Loucy (cell line): Measurements from ENCODE around the gene SVEP1.

ENCODE experiments used
- H2AFZ ChIP-seq: fragments of 200-600 bp; sonication (generic); 2 replicates; pipeline ENCODE4 v1.6.0; 2016; ENCODE audit warnings: antibody characterized with exemption, mild to moderate bottlenecking, low read length, moderate library complexity
- H3F3A ChIP-seq: fragments of 200-600 bp; 2 replicates; pipeline ENCODE4 v1.6.0; 2016; ENCODE audit warnings: antibody characterized with exemption, low read depth, mild to moderate bottlenecking
- H3K27me3 ChIP-seq: fragments of 200-600 bp; sonication (generic); 2 replicates; pipeline ENCODE4 v1.6.1; 2014; ENCODE audit warnings: low read length, mild to moderate bottlenecking; ENCODE audit not compliant: insufficient read depth, poor library complexity, severe bottlenecking
- H3K36me3 ChIP-seq: fragments of 200-600 bp; sonication (generic); 2 replicates; pipeline ENCODE4 v1.6.1; 2016; ENCODE audit warnings: low read length; ENCODE audit not compliant: insufficient read depth
- H3K4me1 ChIP-seq: fragments of 200-600 bp; sonication (generic); 2 replicates; pipeline ENCODE4 v1.5.1; 2014; ENCODE audit warnings: low read length, mild to moderate bottlenecking; ENCODE audit not compliant: insufficient read depth, poor library complexity, severe bottlenecking
- H3K4me2 ChIP-seq: fragments of 200-600 bp; sonication (generic); 2 replicates; pipeline ENCODE4 v1.6.0; 2014; ENCODE audit warnings: antibody characterized with exemption, low read length, low read depth, mild to moderate bottlenecking; ENCODE audit not compliant: poor library complexity, severe bottlenecking
- H3K4me3 ChIP-seq: fragments of 200-600 bp; sonication (generic); 2 replicates; pipeline ENCODE4 v1.5.1; 2014; ENCODE audit warnings: low read length, mild to moderate bottlenecking, mixed read lengths; ENCODE audit not compliant: poor library complexity, severe bottlenecking
- H3K79me2 ChIP-seq: fragments of 200-600 bp; sonication (generic); 2 replicates; pipeline ENCODE4 v1.6.1; 2014; ENCODE audit warnings: low read length; ENCODE audit not compliant: insufficient read depth
- H3K9ac ChIP-seq: fragments of 200-600 bp; sonication (generic); 2 replicates; pipeline ENCODE4 v1.6.0; 2014; ENCODE audit warnings: mild to moderate bottlenecking, low read depth, low read length, moderate library complexity; ENCODE audit not compliant: poor library complexity, severe bottlenecking
- H3K9me2 ChIP-seq: fragments of 200-600 bp; sonication (generic); replicated peaks from 2 replicates; pipeline ENCODE4 v1.6.1; 2016; ENCODE audit warnings: low read depth, low read length, mixed read lengths
- H3K9me3 ChIP-seq: fragments of 200-600 bp; sonication (generic); 2 replicates; pipeline ENCODE4 v1.6.1; 2014; ENCODE audit warnings: mild to moderate bottlenecking, antibody characterized with exemption, low read length, low read depth; ENCODE audit not compliant: insufficient read depth
- H4K20me1 ChIP-seq: fragments of 200-600 bp; sonication (generic); 2 replicates; pipeline ENCODE4 v1.6.0; 2014; ENCODE audit warnings: antibody characterized with exemption, low read length, mild to moderate bottlenecking; ENCODE audit not compliant: insufficient read depth, poor library complexity, severe bottlenecking
- EZH2phosphoT487 ChIP-seq: fragments of 200-600 bp; IDR thresholded peaks from 2 replicates; pipeline ENCODE4 v1.6.1; 2018; ENCODE audit warnings: antibody characterized with exemption, mild to moderate bottlenecking, moderate library complexity, borderline replicate concordance
- TF ChIP-seq, protein P1 (sequence below): fragments of 200-600 bp; sonication (generic); conservative IDR thresholded peaks from 2 replicates; pipeline ENCODE4 v1.5.1; 2014; ENCODE audit warnings: mild to moderate bottlenecking, antibody characterized with exemption, low read length

Gene SVEP1

DNA sequence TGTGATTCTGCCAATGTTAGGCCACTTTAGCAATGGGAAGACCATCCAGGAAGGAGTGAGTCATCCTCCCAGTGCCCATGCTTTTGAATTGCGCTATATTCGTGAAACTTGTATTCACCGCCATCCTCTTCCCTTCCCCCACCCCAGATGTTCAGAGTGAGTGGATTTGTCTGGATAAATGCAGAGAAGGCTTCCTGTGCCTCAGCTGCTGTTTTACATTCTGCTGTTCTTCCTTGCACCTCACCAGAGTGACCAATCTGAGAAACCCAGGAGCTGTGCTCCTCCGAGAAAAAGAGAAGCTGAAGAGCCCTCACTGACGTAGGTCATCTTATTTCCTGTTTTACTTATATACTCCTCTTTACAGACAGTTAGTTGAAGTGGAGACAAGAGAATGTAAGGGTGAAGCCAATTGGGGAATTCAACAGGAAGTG lies 24.6 kb upstream of the SVEP1 start:
- TF ChIP-seq, protein P1, sequence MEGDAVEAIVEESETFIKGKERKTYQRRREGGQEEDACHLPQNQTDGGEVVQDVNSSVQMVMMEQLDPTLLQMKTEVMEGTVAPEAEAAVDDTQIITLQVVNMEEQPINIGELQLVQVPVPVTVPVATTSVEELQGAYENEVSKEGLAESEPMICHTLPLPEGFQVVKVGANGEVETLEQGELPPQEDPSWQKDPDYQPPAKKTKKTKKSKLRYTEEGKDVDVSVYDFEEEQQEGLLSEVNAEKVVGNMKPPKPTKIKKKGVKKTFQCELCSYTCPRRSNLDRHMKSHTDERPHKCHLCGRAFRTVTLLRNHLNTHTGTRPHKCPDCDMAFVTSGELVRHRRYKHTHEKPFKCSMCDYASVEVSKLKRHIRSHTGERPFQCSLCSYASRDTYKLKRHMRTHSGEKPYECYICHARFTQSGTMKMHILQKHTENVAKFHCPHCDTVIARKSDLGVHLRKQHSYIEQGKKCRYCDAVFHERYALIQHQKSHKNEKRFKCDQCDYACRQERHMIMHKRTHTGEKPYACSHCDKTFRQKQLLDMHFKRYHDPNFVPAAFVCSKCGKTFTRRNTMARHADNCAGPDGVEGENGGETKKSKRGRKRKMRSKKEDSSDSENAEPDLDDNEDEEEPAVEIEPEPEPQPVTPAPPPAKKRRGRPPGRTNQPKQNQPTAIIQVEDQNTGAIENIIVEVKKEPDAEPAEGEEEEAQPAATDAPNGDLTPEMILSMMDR = no peak
- no peak for TF ChIP-seq EZH2phosphoT487
- Histone ChIP-seq H3K27me3 (no peaks in the 10 kb centered on the region), H3K79me2 (no peaks in the 10 kb centered on the region), H3K4me2 (no peak overlapping the region), H3F3A (no peaks in the 10 kb centered on the region), H3K4me3 (no peak overlapping the region), H3K9ac (no peak overlapping the region), H4K20me1 (no peaks in the 10 kb centered on the region), H2AFZ (no peak overlapping the region), H3K9me3 (no peaks in the 10 kb centered on the region), H3K4me1 (no peaks in the 10 kb centered on the region), H3K36me3 (no peaks in the 10 kb centered on the region), H3K9me2 (no peaks in the 10 kb centered on the region)

GRCh38 chr9:110602281-110602680 lies 22.7 kb upstream of the SVEP1 start:
- no peaks in the 10 kb centered on the region for H3K4me1 ChIP-seq
- H3F3A ChIP-seq = no peaks in the 10 kb centered on the region
- H3K27me3 ChIP-seq = no peaks in the 10 kb centered on the region
- H3K9me3 ChIP-seq = no peaks in the 10 kb centered on the region
- H2AFZ ChIP-seq = no peak overlapping the region
- TF ChIP-seq, protein P1 = no peak
- TF ChIP-seq EZH2phosphoT487 = no peak
- no peaks in the 10 kb centered on the region for H3K9me2 ChIP-seq
- H3K4me2 ChIP-seq = no peak overlapping the region
- H3K36me3 ChIP-seq = no peaks in the 10 kb centered on the region
- H3K4me3 ChIP-seq = no peak overlapping the region
- H3K9ac ChIP-seq = no peak overlapping the region
- H3K79me2 ChIP-seq = no peaks in the 10 kb centered on the region
- H4K20me1 ChIP-seq = no peaks in the 10 kb centered on the region

- Histone ChIP-seq H4K20me1 (no peaks in the 10 kb centered on the region), H3K9me3 (no peaks in the 10 kb centered on the region), H3K4me3 (no peak overlapping the region), H3K27me3 (no peaks in the 10 kb centered on the region), H3K9ac (no peak overlapping the region), H2AFZ (no peak overlapping the region), H3K4me1 (no peaks in the 10 kb centered on the region), H3K36me3 (no peaks in the 10 kb centered on the region), H3F3A (no peaks in the 10 kb centered on the region), H3K4me2 (no peak overlapping the region), H3K9me2 (no peaks in the 10 kb centered on the region), H3K79me2 (no peaks in the 10 kb centered on the region)
- no peak for TF ChIP-seq EZH2phosphoT487
- TF ChIP-seq, protein P1 = no peak
Observed at GRCh38 chr9:110601098-110601497, 21.6 kb upstream of the SVEP1 start.
